ENCODE measurements around the gene ALCAM.

DNA sequence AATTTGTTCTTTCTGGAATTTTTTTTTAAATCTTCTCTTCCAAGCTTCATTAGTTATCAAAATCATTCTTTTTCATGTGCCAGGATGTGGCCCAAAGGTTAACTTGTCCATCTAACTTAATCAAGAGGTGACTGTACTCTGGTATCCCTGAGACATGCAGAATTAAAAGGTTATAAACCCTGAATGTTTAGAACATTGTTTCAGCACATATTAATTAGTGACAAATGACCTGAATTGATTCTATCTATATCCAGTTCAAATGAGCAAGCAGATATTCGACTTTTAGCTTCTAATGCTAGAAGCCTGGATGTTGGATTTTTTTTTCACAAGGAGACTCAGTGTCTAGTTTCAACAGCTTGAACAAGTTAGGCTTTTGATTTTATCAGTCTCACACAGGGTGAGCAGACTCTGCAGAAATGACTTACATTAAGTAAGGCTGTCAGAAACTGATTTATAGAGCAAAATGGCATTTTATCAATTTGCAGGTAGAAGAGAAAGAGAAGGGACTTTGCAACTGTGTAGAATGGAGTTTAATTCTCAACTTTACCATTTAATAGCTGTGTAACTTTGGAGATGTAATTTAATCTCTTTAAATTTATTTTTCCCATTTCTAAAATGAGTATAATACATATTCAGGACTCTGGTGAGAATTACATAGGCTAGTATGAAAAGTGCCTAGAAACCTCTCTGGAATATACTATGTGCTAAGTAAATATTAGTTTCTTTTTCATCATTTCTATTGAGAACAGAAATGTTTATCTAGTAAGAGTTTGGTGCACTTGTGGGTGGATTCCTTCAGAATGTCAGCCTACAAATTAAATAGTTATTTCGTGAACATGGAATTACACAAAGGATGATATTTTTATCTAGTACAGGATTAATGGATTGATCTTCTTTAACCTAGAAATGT, 100.0 kb downstream of the ALCAM start:
- no peak for TF ChIP-seq YY1 (IDR thresholded peaks at IDR 0.05; ENCODE audit: insufficient read depth, insufficient read length)
- TF ChIP-seq SUZ12 (IDR thresholded peaks at IDR 0.05; ENCODE audit: extremely low read depth, insufficient read depth, insufficient read length) = no peak

Measured in NT2/D1 (cell line).